ENCODE results near the gene MARK4.
"Not testable (repeated sequence)": the region's sequence is repeated elsewhere in the genome, so short reads cannot be mapped to it uniquely, and the experiment has no call there.

MARK4 gene

DNA sequence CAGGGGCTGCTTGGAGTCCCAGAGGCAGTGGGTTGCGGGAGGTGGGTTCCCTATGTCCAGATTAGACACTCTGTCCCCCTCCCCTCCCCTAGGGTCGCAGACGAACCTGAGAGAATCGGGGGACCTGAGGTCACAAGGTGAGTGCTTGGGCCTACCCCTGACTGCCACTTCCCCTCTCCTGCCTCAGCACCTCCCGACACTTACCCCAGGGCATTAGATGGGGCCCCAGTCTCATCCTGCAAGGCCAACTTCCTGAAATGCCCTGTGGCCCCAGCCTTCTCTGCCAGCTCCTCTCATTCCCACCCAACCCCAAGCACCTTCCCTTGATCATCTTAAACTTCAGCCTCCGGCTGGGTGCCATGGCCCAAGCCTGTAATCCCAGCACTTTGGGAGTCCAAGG, 48.6 kb downstream of the MARK4 start:
- intact Hi-C loops (cut with DNase I) = no loop called here
- no peak for DNase-seq

DNA sequence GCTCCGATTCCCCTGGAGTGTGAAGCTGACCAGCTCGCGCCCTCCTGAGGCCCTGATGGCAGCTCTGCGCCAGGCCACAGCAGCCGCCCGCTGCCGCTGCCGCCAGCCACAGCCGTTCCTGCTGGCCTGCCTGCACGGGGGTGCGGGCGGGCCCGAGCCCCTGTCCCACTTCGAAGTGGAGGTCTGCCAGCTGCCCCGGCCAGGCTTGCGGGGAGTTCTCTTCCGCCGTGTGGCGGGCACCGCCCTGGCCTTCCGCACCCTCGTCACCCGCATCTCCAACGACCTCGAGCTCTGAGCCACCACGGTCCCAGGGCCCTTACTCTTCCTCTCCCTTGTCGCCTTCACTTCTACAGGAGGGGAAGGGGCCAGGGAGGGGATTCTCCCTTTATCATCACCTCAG, 51.3 kb downstream of the MARK4 start:
- no peak for DNase-seq
- intact Hi-C loops (cut with DNase I) = no loop called here

DNA sequence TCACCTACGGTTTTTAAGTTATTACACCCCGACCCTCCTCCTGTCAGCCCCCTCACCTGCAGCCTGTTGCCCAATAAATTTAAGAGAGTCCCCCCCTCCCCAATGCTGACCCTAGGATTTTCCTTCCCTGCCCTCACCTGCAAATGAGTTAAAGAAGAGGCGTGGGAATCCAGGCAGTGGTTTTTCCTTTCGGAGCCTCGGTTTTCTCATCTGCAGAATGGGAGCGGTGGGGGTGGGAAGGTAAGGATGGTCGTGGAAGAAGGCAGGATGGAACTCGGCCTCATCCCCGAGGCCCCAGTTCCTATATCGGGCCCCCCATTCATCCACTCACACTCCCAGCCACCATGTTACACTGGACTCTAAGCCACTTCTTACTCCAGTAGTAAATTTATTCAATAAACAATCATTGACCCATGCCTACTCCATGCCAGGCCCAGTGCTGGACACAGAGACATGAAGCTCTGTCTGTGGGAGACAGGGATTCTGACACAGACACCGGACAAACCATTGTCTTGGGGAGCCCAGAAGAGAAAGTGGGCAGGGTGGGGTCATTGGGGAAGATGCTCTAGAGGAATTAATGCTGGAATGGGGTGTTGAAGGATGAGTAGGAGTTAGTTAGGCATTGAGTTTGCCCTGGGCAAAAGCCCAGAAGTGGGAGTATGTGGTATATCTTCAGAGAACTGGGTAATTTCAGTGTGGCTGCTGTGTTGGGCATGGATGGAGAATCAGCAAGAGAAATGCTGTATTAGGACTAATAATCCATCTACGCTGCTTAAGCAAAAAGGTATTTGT, 52.4 kb downstream of the MARK4 start:
- intact Hi-C loops (cut with DNase I) = no loop called here
- DNase-seq = no peak

- no peak for DNase-seq
- intact Hi-C loops (cut with DNase I) = no loop called here
These were observed 53.3 kb downstream of the MARK4 start for GRCh38 chr19:45304141-45304926.

DNA sequence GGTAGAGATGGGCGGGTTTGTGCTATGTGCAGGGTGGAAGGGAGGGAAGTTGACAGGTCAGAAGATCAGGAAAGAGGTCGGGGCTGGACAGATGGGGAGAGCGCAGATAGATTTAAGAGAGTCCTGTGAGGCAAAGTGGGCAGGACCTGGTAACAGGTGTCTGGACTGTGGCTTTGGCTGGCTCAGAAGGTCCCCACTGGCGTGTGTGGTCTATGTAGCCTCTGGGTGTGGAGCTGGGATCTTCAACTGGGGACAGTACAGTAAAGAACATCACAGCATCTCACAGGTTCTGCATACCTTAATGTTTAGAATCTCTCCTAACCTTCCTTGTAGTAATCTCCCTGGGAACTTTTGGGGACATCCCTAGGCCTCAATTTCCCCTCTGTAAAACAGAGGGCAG, 53.9 kb downstream of the MARK4 start:
- intact Hi-C loops (cut with DNase I) = no loop called here
- DNase-seq = no peak

DNA sequence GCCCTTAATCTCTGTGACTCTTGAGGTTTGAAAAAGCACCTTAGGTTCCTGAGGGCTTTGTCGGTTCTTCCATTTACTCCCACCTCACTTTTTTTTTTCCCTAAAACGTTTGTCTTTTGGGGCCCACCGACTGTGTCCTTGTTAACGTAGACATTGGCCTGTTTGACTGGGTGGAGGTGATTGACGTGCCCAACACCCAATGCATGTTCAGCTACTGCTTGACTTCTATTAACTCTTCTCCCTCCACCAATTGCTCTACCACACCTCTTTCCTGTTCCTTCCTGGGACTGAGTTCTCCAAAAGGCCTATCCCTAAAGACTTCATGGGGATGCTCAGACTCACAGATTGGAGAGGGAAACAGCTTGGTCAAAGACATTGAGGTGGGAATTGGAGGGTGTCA, 54.4 kb downstream of the MARK4 start:
- intact Hi-C loops (cut with DNase I) = no loop called here
- DNase-seq = no peak

DNA sequence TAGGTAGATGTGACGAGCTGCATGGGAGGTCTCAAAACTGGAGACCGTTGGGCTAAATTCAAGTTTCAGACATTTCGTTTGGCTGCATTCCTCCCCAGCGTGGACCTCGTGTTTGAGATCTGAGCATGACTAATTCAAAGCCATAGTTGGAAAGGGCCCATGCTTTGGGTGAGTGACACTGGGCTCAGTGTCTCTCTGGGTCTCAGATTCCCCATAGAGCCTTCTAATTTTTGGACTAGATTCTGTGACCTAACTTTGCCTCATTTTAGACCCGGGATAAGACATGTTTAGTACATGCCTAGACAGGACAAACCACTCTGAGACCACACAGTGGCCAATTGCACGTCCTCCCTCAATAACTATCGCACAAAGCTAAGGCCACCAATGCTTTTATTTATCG, 55.0 kb downstream of the MARK4 start:
- intact Hi-C loops (cut with DNase I) = no loop called here
- DNase-seq = no peak

- no peak for DNase-seq
- intact Hi-C loops (cut with DNase I) = no loop called here
These were observed 55.5 kb downstream of the MARK4 start for GRCh38 chr19:45306518-45307027.

- no peak for DNase-seq
- intact Hi-C loops (cut with DNase I) = no loop called here
These were observed 56.3 kb downstream of the MARK4 start for GRCh38 chr19:45307361-45307760.

GRCh38 chr19:45309322-45309721, 58.3 kb downstream of the MARK4 start:
- intact Hi-C loops (cut with DNase I); DNase-seq: not testable (repeated sequence)

GRCh38 chr19:45311621-45312020, 60.5 kb downstream of the MARK4 start:
- DNase-seq = no peak

GRCh38 chr19:45312285-45312684, 61.2 kb downstream of the MARK4 start:
- intact Hi-C loops (cut with DNase I); DNase-seq: not testable (repeated sequence)

More at GRCh38 chr19:45311621-45312020, 60.5 kb downstream of the MARK4 start:
- intact Hi-C loops (cut with DNase I) = no loop called here

GRCh38 chr19:45314708-45315245, 63.7 kb downstream of the MARK4 start:
- no peak for DNase-seq
- intact Hi-C loops (cut with DNase I) = no loop called here

DNA sequence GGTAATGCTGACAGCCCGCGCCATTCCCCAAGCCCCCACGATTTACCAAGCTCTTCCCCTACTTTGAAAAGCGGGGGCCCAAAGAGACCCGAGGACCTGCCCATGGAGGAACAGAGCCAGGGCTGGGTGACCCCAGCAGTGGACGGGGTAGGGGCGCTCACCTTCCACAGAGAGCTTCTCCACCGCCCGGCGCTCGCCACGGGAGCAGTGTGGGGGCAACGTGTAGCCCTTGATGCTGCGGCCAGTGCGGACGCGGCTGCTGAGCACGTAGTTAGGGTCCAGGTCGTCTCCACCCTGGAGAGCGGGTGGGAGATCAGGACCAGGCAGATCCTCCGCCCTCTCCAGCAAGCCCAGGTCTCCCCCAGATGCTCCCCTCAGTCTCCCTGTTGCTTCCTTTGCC, 64.2 kb downstream of the MARK4 start:
- intact Hi-C loops (cut with DNase I) = no loop called here
- DNase-seq = no peak

GRCh38 chr19:45320997-45321775, 70.1 kb downstream of the MARK4 start:
- intact Hi-C loops (cut with DNase I) = no loop called here
- peak in 15 of 42 donors; percentile 7 to 60 (median 27) for DNase-seq

GRCh38 chr19:45321848-45322247, 70.8 kb downstream of the MARK4 start:
- intact Hi-C loops (cut with DNase I) = no loop called here

GRCh38 chr19:45322311-45322710, 71.2 kb downstream of the MARK4 start:
- intact Hi-C loops (cut with DNase I) = no loop called here
- DNase-seq = peak in 1 of 42 donors; percentile 26

More at GRCh38 chr19:45321848-45322247, 70.8 kb downstream of the MARK4 start:
- DNase-seq = no peak

- intact Hi-C loops (cut with DNase I) = no loop called here
- no peak for DNase-seq
These were observed 71.7 kb downstream of the MARK4 start, which contains the start of gene CKM for GRCh38 chr19:45322744-45323281. CKM (minus strand) TSS chr19:45322875; CDS start chr19:45319713, 3,162 bp downstream.

DNA sequence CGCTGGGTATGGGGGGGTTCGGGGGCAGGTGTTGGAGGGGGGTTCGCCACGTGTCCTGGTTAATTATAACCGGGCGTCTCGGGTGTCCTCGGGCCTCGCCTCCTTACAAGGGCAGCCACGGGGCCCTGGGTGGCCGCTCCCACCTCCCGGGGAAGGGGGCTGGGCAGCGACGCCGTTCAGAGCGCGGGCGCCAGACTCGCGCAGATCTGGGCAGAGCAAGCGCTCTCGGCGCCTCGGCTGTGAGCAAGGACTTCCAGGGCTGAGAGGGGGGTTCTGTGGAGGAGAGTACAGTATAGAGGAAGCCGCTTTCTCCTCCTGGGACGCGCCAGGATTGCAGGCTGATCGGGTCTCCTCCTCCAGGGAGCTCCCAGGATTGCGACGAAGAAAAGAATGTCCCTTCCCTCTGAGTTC, 72.6 kb downstream of the MARK4 start:
- DNase-seq = peak in 5 of 42 donors; percentile 19 to 40 (median 30)
- intact Hi-C loops (cut with DNase I) = no loop called here
